ENCODE measurements around the gene CEP85L.

Gene CEP85L

GRCh38 chr6:118578617-118579016 lies 72.8 kb downstream of the CEP85L start:
- no peak overlapping the region for H3K4me2 ChIP-seq (ENCODE audit: low read depth, low read length, poor library complexity, severe bottlenecking)
- TF ChIP-seq EZH2phosphoT487 (conservative IDR thresholded peaks at IDR 0.05; ENCODE audit: low read length), result no peak
- no peak for TF ChIP-seq CTCF (IDR thresholded peaks at IDR 0.05; ENCODE audit: insufficient read depth, low read length, poor library complexity, severe bottlenecking)
- H4K20me1 ChIP-seq (ENCODE audit: low read depth, low read length), result no peaks in the 10 kb centered on the region
- H3K36me3 ChIP-seq (ENCODE audit: low read length), result 0 out of 2 replicates have a peak, but pooled peaks cover 2% of the 10 kb centered on the region
- H2AFZ ChIP-seq (ENCODE audit: low read depth, low read length, severe bottlenecking), result no peak overlapping the region
- no peaks in the 10 kb centered on the region for H3F3A ChIP-seq (ENCODE audit: insufficient read depth)
- no peaks in the 10 kb centered on the region for H3K9me2 ChIP-seq (replicated peaks; ENCODE audit: insufficient read depth, low read length)
- no peak overlapping the region for H3K4me3 ChIP-seq (ENCODE audit: insufficient read depth, low read length, poor library complexity, severe bottlenecking)
- peaks cover 35% of the 10 kb centered on the region for H3K9me3 ChIP-seq (ENCODE audit: insufficient read depth, low read length)
- H3K79me2 ChIP-seq (ENCODE audit: insufficient read depth, low read length), result no peaks in the 10 kb centered on the region
- no peak overlapping the region for H3K9ac ChIP-seq (ENCODE audit: low read length)
- H3K27me3 ChIP-seq (ENCODE audit: low read length), result no peaks in the 10 kb centered on the region
- H3K27ac ChIP-seq (ENCODE audit: low read depth, low read length), result no peak overlapping the region

- Histone ChIP-seq H3K9ac (ENCODE audit: low read length) (no peak overlapping the region), H3K79me2 (ENCODE audit: insufficient read depth, low read length) (no peaks in the 10 kb centered on the region)
These were observed 73.4 kb downstream of the CEP85L start for GRCh38 chr6:118577972-118578371.

GRCh38 chr6:118574051-118574865 lies 77.1 kb downstream of the CEP85L start:
- Histone ChIP-seq H3K9ac (ENCODE audit: low read length) (no peak overlapping the region), H2AFZ (ENCODE audit: low read depth, low read length, severe bottlenecking) (no peak overlapping the region), H3K27me3 (ENCODE audit: low read length) (no peaks in the 10 kb centered on the region), H4K20me1 (ENCODE audit: low read depth, low read length) (no peaks in the 10 kb centered on the region), H3K4me2 (ENCODE audit: low read depth, low read length, poor library complexity, severe bottlenecking) (no peak overlapping the region), H3K4me3 (ENCODE audit: insufficient read depth, low read length, poor library complexity, severe bottlenecking) (no peak overlapping the region), H3K79me2 (ENCODE audit: insufficient read depth, low read length) (no peaks in the 10 kb centered on the region), H3K36me3 (ENCODE audit: low read length) (0 out of 2 replicates have a peak, but pooled peaks cover 2% of the 10 kb centered on the region), H3K9me2 (replicated peaks; ENCODE audit: insufficient read depth, low read length) (no peaks in the 10 kb centered on the region), H3F3A (ENCODE audit: insufficient read depth) (no peaks in the 10 kb centered on the region), H3K27ac (ENCODE audit: low read depth, low read length) (no peak overlapping the region), H3K9me3 (ENCODE audit: insufficient read depth, low read length) (peaks cover 35% of the 10 kb centered on the region)
- TF ChIP-seq CTCF (IDR thresholded peaks at IDR 0.05; ENCODE audit: insufficient read depth, low read length, poor library complexity, severe bottlenecking), result no peak
- no peak for TF ChIP-seq EZH2phosphoT487 (conservative IDR thresholded peaks at IDR 0.05; ENCODE audit: low read length)

More at GRCh38 chr6:118577972-118578371, 73.4 kb downstream of the CEP85L start:
- 0 out of 2 replicates have a peak, but pooled peaks cover 2% of the 10 kb centered on the region for H3K36me3 ChIP-seq (ENCODE audit: low read length)
- H4K20me1 ChIP-seq (ENCODE audit: low read depth, low read length), result no peaks in the 10 kb centered on the region
- H2AFZ ChIP-seq (ENCODE audit: low read depth, low read length, severe bottlenecking), result no peak overlapping the region
- H3F3A ChIP-seq (ENCODE audit: insufficient read depth), result no peaks in the 10 kb centered on the region
- H3K27me3 ChIP-seq (ENCODE audit: low read length), result no peaks in the 10 kb centered on the region
- H3K27ac ChIP-seq (ENCODE audit: low read depth, low read length), result no peak overlapping the region
- H3K9me3 ChIP-seq (ENCODE audit: insufficient read depth, low read length), result peaks cover 35% of the 10 kb centered on the region
- TF ChIP-seq CTCF (IDR thresholded peaks at IDR 0.05; ENCODE audit: insufficient read depth, low read length, poor library complexity, severe bottlenecking), result no peak
- TF ChIP-seq EZH2phosphoT487 (conservative IDR thresholded peaks at IDR 0.05; ENCODE audit: low read length), result no peak
- no peak overlapping the region for H3K4me2 ChIP-seq (ENCODE audit: low read depth, low read length, poor library complexity, severe bottlenecking)
- no peaks in the 10 kb centered on the region for H3K9me2 ChIP-seq (replicated peaks; ENCODE audit: insufficient read depth, low read length)
- no peak overlapping the region for H3K4me3 ChIP-seq (ENCODE audit: insufficient read depth, low read length, poor library complexity, severe bottlenecking)
